Neuronal stem cell (in vitro differentiated cells): ENCODE results near the gene DDX28.

ENCODE experiments used
- DNase-seq: peaks from one replicate; pipeline ENCODE4 v3.0.0-alpha.2; 2013; ENCODE audit warnings: low spot score
- H2AFZ ChIP-seq: one replicate; pipeline ENCODE4 v1.6.1; 2013; ENCODE audit warnings: mild to moderate bottlenecking, low read length, inconsistent platforms
- H2AK5ac ChIP-seq: 2 replicates; pipeline ENCODE4 v1.6.1; 2013; ENCODE audit warnings: low read depth, mild to moderate bottlenecking, inconsistent platforms, low read length, moderate library complexity, mixed read lengths
- H2BK120ac ChIP-seq: 2 replicates; pipeline ENCODE4 v1.6.1; 2013; ENCODE audit warnings: low read depth, mild to moderate bottlenecking, inconsistent platforms, low read length, moderate library complexity, mixed read lengths
- H2BK12ac ChIP-seq: one replicate; pipeline ENCODE4 v1.6.1; 2013; ENCODE audit warnings: low read length, inconsistent platforms
- H2BK15ac ChIP-seq: 2 replicates; pipeline ENCODE4 v1.6.1; 2013; ENCODE audit warnings: mild to moderate bottlenecking, low read length, inconsistent platforms, mixed read lengths
- H2BK5ac ChIP-seq: one replicate; pipeline ENCODE4 v1.6.1; 2013; ENCODE audit warnings: inconsistent platforms, mild to moderate bottlenecking, low read length, moderate library complexity
- H3K14ac ChIP-seq: one replicate; pipeline ENCODE4 v1.6.1; 2013; ENCODE audit warnings: low read length, inconsistent platforms
- H3K18ac ChIP-seq: 2 replicates; pipeline ENCODE4 v1.6.1; 2013; ENCODE audit warnings: low read length, inconsistent platforms
- H3K23ac ChIP-seq: 2 replicates; pipeline ENCODE4 v1.6.1; 2013; ENCODE audit warnings: low read depth, mild to moderate bottlenecking, mixed read lengths, low read length, inconsistent platforms; ENCODE audit not compliant: poor library complexity
- H3K27ac ChIP-seq: replicated peaks from 3 replicates; pipeline ENCODE4 v1.5.1; 2013; ENCODE audit warnings: low read length, inconsistent platforms
- H3K27me3 ChIP-seq, 3 experiments: 2 replicates each; pipeline ENCODE4 v1.6.1; 2013; ENCODE audit warnings: low read length in 3 of 3, mild to moderate bottlenecking in 2 of 3, inconsistent platforms in 1 of 3, low read depth in 1 of 3, mixed read lengths in 1 of 3, moderate library complexity in 1 of 3; ENCODE audit not compliant: control insufficient read depth in 3 of 3, insufficient read depth in 3 of 3
- H3K36me3 ChIP-seq, 2 donors: replicated peaks in 1 of 2; 2 replicates each; pipeline ENCODE4 v1.6.1; 2013; ENCODE audit warnings: low read length in 2 of 2; ENCODE audit not compliant: control insufficient read depth in 2 of 2, insufficient read depth in 2 of 2
- H3K4ac ChIP-seq: 2 replicates; pipeline ENCODE4 v1.6.1; 2013; ENCODE audit warnings: inconsistent platforms, mild to moderate bottlenecking, low read length, moderate library complexity
- H3K4me1 ChIP-seq, 2 donors: 1 replicate in 1 of 2; 2 replicates in 1 of 2; pipeline ENCODE4 v1.6.1; 2013; ENCODE audit warnings: low read length in 2 of 2, low read depth in 1 of 2; ENCODE audit not compliant: control insufficient read depth in 2 of 2, insufficient read depth in 1 of 2
- H3K4me2 ChIP-seq: one replicate; pipeline ENCODE4 v1.6.1; 2013; ENCODE audit warnings: mild to moderate bottlenecking, low read length, inconsistent platforms; ENCODE audit not compliant: insufficient read depth, poor library complexity, severe bottlenecking
- H3K4me3 ChIP-seq, 2 donors: 2 replicates each; pipeline ENCODE4 v1.5.1; 2013; ENCODE audit warnings: low read length in 2 of 2, mild to moderate bottlenecking in 2 of 2, inconsistent platforms in 1 of 2, moderate library complexity in 1 of 2
- H3K79me1 ChIP-seq: one replicate; pipeline ENCODE4 v1.6.1; 2013; ENCODE audit warnings: low read depth, mild to moderate bottlenecking, inconsistent platforms, low read length, moderate library complexity
- H3K9ac ChIP-seq: one replicate; pipeline ENCODE4 v1.6.1; 2013; ENCODE audit warnings: mild to moderate bottlenecking, low read depth, low read length, inconsistent platforms; ENCODE audit not compliant: poor library complexity
- H3K9me3 ChIP-seq, 2 donors: replicated peaks in 1 of 2; 2 replicates each; pipeline versions ENCODE3 to v1.6.1; 2013; ENCODE audit warnings: low read length in 2 of 2, mild to moderate bottlenecking in 2 of 2, inconsistent platforms in 1 of 2, low read depth in 1 of 2, mixed read lengths in 1 of 2, moderate library complexity in 1 of 2; ENCODE audit not compliant: control insufficient read depth in 2 of 2, insufficient read depth in 1 of 2
- H4K8ac ChIP-seq: one replicate; pipeline ENCODE4 v1.6.1; 2013; ENCODE audit warnings: low read depth, mild to moderate bottlenecking, inconsistent platforms, low read length, moderate library complexity
- H4K91ac ChIP-seq: one replicate; pipeline ENCODE4 v1.6.1; 2013; ENCODE audit warnings: low read length, low read depth, mild to moderate bottlenecking, inconsistent platforms; ENCODE audit not compliant: poor library complexity
- WGBS, 2 donors: extraction: QIAGEN DNeasy Blood & Tissue Kit; methylation state at CpG; one replicate each; pipeline ENCODE4 v1.1.7; 2013; ENCODE audit warnings: missing lambda C conversion rate in 2 of 2, mixed read lengths in 1 of 2; ENCODE audit not compliant: insufficient read length in 2 of 2, insufficient replicate concordance in 1 of 2; ENCODE audit errors: extremely low coverage in 2 of 2; 5-methylcytosine and 5-hydroxymethylcytosine counted together

Gene DDX28

GRCh38 chr16:68061396-68061795 is 38.4 kb upstream of the DDX28 start:
- Histone ChIP-seq H3K14ac (no peak overlapping the region), H3K4me2 (no peak overlapping the region), H2AFZ (no peak overlapping the region), H3K9me3 (no peaks in the 10 kb centered on the region), H4K8ac (no peak overlapping the region), H3K27me3 (no peaks in the 10 kb centered on the region), H3K4ac (no peak overlapping the region), H3K36me3 (peaks cover 4 to 54% of the 10 kb centered on the region in 2 donors), H2BK5ac (peak overlapping the region; percentile 49), H2BK12ac (no peak overlapping the region), H3K4me3 (no peak overlapping the region), H2BK120ac (no peak overlapping the region), H2AK5ac (no peak overlapping the region), H3K79me1 (no peaks in the 10 kb centered on the region), H3K23ac (peak overlapping the region; percentile 9), H4K91ac (no peak overlapping the region), H3K18ac (no peak overlapping the region), H3K27ac (no peak overlapping the region), H3K9ac (no peak overlapping the region), H3K4me1 (peaks cover 0 to 15% of the 10 kb centered on the region in 2 donors), H2BK15ac (no peak overlapping the region)
- no CpG with 5 or more reads among the region's 3 CpGs for WGBS, 2 donors
- no peak for DNase-seq

- peaks cover 0 to under 1% of the 10 kb centered on the region in 2 donors for H3K4me1 ChIP-seq
- H2AK5ac ChIP-seq: no peak overlapping the region
- H2BK120ac ChIP-seq: no peak overlapping the region
- H3K14ac ChIP-seq: no peak overlapping the region
- H3K9ac ChIP-seq: no peak overlapping the region
- no peak overlapping the region for H2BK12ac ChIP-seq
- H3K36me3 ChIP-seq: peaks cover 5 to 67% of the 10 kb centered on the region in 2 donors
- H3K27me3 ChIP-seq: no peaks in the 10 kb centered on the region
- no peak overlapping the region for H2BK5ac ChIP-seq
- no peak overlapping the region for H3K23ac ChIP-seq
- no peak overlapping the region for H4K8ac ChIP-seq
- no peak overlapping the region for H4K91ac ChIP-seq
- H2BK15ac ChIP-seq: no peak overlapping the region
- H3K4me3 ChIP-seq: no peak overlapping the region
- no peak overlapping the region for H3K4ac ChIP-seq
- H2AFZ ChIP-seq: no peak overlapping the region
- no peaks in the 10 kb centered on the region for H3K9me3 ChIP-seq
- DNase-seq: no peak
- no peak overlapping the region for H3K27ac ChIP-seq
- H3K4me2 ChIP-seq: no peak overlapping the region
- no peak overlapping the region for H3K18ac ChIP-seq
- H3K79me1 ChIP-seq: no peaks in the 10 kb centered on the region
These were observed 36.8 kb upstream of the DDX28 start for GRCh38 chr16:68059804-68060203.

- no peaks in the 10 kb centered on the region for H3K27me3 ChIP-seq
- H4K91ac ChIP-seq: no peak overlapping the region
- no peak overlapping the region for H2BK120ac ChIP-seq
- no peak for DNase-seq
- no peak overlapping the region for H3K14ac ChIP-seq
- H3K4me2 ChIP-seq: no peak overlapping the region
- H3K9ac ChIP-seq: no peak overlapping the region
- H2BK15ac ChIP-seq: no peak overlapping the region
- H3K4me1 ChIP-seq: no peaks in the 10 kb centered on the region
- no peak overlapping the region for H2BK5ac ChIP-seq
- H3K4ac ChIP-seq: no peak overlapping the region
- H3K36me3 ChIP-seq: peaks cover 9 to 73% of the 10 kb centered on the region in 2 donors
- no peak overlapping the region for H3K27ac ChIP-seq
- H2BK12ac ChIP-seq: no peak overlapping the region
- H4K8ac ChIP-seq: no peak overlapping the region
- H3K23ac ChIP-seq: no peak overlapping the region
- no peak overlapping the region for H3K18ac ChIP-seq
- H3K79me1 ChIP-seq: no peaks in the 10 kb centered on the region
- H3K4me3 ChIP-seq: no peak overlapping the region
- WGBS, 2 donors: no CpG with 5 or more reads among the region's 3 CpGs
- H2AK5ac ChIP-seq: no peak overlapping the region
- no peak overlapping the region for H2AFZ ChIP-seq
- H3K9me3 ChIP-seq: no peaks in the 10 kb centered on the region
These were observed 32.4 kb upstream of the DDX28 start for GRCh38 chr16:68055395-68055794.

- Histone ChIP-seq H3K4me2 (no peak overlapping the region), H4K91ac (no peak overlapping the region), H2BK5ac (no peak overlapping the region), H2BK12ac (no peak overlapping the region), H3K36me3 (peaks cover 13 to 67% of the 10 kb centered on the region in 2 donors), H3K9ac (no peak overlapping the region), H3K4ac (no peak overlapping the region), H3K23ac (no peak overlapping the region), H3K4me3 (no peak overlapping the region), H3K27ac (no peak overlapping the region), H3K14ac (no peak overlapping the region), H2BK15ac (no peak overlapping the region), H3K9me3 (no peaks in the 10 kb centered on the region), H3K18ac (no peak overlapping the region), H2BK120ac (no peak overlapping the region), H2AFZ (no peak overlapping the region), H4K8ac (no peak overlapping the region), H3K4me1 (no peaks in the 10 kb centered on the region), H3K79me1 (no peaks in the 10 kb centered on the region), H2AK5ac (no peak overlapping the region), H3K27me3 (no peaks in the 10 kb centered on the region)
- no peak for DNase-seq
- no CpG with 5 or more reads among the region's 2 CpGs for WGBS, 2 donors
These were observed 26.4 kb upstream of the DDX28 start for GRCh38 chr16:68049449-68049848.
